GM18861 (cell line): ENCODE results near the gene FUT3.

Experiments used
- ATAC-seq: cut with Tn5 transposase; IDR thresholded peaks from one replicate; pipeline ENCODE4 v1.9.1; 2021; ENCODE audit not compliant: unreplicated experiment

FUT3 gene

GRCh38 chr19:5804516-5805461 lies 46.5 kb downstream of the FUT3 start, which contains the start of gene NRTN:
Gene NRTN, plus strand, starts transcription at chr19:5805067. Its CDS starts 19,099 bp downstream, at chr19:5824166.
- no peak for ATAC-seq

GRCh38 chr19:5803752-5804515 lies 47.3 kb downstream of the FUT3 start:
- ATAC-seq, result peak; percentile 78

- ATAC-seq, result no peak
Observed at GRCh38 chr19:5803441-5803751, 47.9 kb downstream of the FUT3 start.

- ATAC-seq, result no peak
Observed at GRCh38 chr19:5801796-5802619, 49.2 kb downstream of the FUT3 start.

GRCh38 chr19:5800361-5801270 lies 50.6 kb downstream of the FUT3 start:
- no peak for ATAC-seq

- no peak for ATAC-seq
Observed at GRCh38 chr19:5799247-5800241, 51.7 kb downstream of the FUT3 start.

- no peak for ATAC-seq
Observed at GRCh38 chr19:5798244-5798643, 53.0 kb downstream of the FUT3 start.

- ATAC-seq, result no peak
Observed at GRCh38 chr19:5795382-5795919, 55.8 kb downstream of the FUT3 start.

- no peak for ATAC-seq
Observed at GRCh38 chr19:5793188-5793587, 58.1 kb downstream of the FUT3 start.
